PFSK-1 (cell line): ENCODE measurements around the gene C1GALT1C1. TPM values are rescaled to one million over a fixed set of nuclear protein-coding genes. Genes with fewer than 3 reads are reported as not detected.

Experiments used
- FOXP2 ChIP-seq: optimal IDR thresholded peaks from 2 replicates; pipeline ENCODE3; 2011; ENCODE audit warnings: borderline replicate concordance, control low read depth, inconsistent platforms; ENCODE audit not compliant: insufficient read depth; ENCODE audit errors: extremely low read length, extremely low read depth
- POLR2AphosphoS5 ChIP-seq: IDR thresholded peaks from 2 replicates; pipeline ENCODE4 v1.6.1; 2012; ENCODE audit warnings: low read depth, mild to moderate bottlenecking, control low read depth, low read length, moderate library complexity
- SIN3A ChIP-seq: IDR thresholded peaks from 2 replicates; pipeline ENCODE4 v1.6.1; 2012; ENCODE audit warnings: mild to moderate bottlenecking, low read length, moderate library complexity, borderline replicate concordance; ENCODE audit not compliant: insufficient read depth
- TAF1 ChIP-seq: IDR thresholded peaks from 2 replicates; pipeline ENCODE4 v1.6.1; 2012; ENCODE audit warnings: low read length, control low read depth, borderline replicate concordance; ENCODE audit not compliant: insufficient read depth
- polyA plus RNA-seq: library from polyadenylated mRNA; unstranded; fragments of >200 nt; gene quantifications from one replicate; pipeline ENCODE4 v1.2.1, GENCODE V29; 2012; ENCODE audit warnings: low read depth, missing spikeins; ENCODE audit not compliant: insufficient read length
- TF ChIP-seq, protein P1 (sequence below), 2 experiments: IDR thresholded peaks; 2 replicates each; pipeline versions ENCODE4 v1.6.1 to v1.8.0; 2011 to 2012; ENCODE audit warnings: low read depth in 2 of 2, low read length in 2 of 2, control low read depth in 1 of 2, inconsistent platforms in 1 of 2, mild to moderate bottlenecking in 1 of 2, moderate library complexity in 1 of 2; ENCODE audit not compliant: insufficient read depth in 1 of 2

C1GALT1C1 gene
- polyA plus RNA-seq: 9.2 TPM

DNA sequence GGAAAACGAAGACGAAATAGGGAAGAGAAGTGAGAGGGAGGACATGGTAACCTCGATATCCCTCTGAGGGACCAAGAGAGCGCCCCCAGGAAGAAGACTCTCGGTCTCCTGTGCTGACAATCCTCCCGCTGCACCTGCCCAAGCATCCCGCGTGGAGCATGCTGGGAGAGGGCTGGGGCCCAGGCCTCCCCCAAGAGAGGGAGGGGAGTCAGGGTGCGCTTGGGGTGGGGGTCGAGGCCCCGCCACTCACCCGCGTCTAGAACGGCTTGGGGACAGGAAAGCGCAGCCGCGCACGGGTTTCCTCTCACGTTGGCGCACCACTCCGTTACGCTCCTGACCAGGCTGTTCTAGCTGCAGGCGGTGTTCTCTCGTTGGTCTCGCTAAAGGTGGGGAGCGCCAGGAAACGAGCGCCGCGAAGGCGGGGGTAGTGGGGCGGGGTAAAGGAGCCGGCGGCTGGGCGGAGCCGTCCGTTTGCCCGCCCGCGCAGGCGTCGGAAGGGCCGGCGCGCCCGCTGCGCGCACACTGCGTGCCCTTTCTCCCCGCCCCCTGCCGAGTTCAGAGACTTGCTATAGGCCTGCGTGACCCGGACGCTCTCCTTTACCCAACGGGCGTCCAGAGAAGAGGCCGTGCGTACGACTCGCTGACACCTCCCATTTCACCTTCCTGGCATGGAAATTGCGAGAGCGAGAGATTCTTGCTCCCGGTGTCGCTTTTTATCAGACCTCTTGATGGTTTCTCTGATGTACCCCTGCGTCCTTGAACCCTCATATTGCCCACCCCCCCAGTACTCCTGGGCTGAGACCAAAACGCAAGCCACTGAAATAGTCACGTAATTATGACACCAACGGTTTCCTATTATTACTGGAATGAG is at the start of gene C1GALT1C1:
C1GALT1C1 (minus strand) TSS at position 388 of the 871 bp plus-strand sequence. CDS start 2,888 bp downstream, outside the sequence.
- peak; percentile 88 for TF ChIP-seq POLR2AphosphoS5
- TF ChIP-seq SIN3A: no peak

DNA sequence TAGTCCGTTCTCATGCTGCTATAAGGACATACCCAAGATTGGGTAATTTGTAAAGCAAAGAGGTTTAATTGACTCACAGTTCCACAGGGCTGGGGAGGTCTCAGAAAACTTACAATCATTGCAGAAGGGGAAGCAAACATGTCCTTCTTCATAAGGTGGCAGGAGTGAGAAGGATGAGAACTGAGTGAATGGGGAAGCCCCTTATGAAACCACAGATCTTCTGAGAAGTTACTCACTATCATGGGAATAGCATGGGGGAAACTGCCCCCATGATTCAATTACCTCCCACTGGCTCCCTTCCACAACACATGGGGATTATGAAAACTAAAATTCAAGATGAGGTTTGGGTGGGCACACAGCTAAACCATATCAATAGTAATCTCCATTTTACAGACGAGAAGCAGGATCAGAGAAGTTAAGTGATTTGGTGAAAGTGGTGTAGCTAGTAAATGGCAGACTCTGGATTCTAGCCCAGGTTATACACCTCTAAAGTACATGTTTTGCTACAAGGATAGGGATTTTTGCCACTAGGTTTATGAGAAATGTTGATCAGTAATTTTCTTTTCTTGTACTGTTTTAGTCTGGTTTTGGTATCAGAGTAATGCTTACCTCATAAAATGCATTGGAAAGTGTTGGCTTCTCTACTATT is 47.3 kb upstream of the C1GALT1C1 start:
- TF ChIP-seq POLR2AphosphoS5: no peak
- TF ChIP-seq, protein P1, sequence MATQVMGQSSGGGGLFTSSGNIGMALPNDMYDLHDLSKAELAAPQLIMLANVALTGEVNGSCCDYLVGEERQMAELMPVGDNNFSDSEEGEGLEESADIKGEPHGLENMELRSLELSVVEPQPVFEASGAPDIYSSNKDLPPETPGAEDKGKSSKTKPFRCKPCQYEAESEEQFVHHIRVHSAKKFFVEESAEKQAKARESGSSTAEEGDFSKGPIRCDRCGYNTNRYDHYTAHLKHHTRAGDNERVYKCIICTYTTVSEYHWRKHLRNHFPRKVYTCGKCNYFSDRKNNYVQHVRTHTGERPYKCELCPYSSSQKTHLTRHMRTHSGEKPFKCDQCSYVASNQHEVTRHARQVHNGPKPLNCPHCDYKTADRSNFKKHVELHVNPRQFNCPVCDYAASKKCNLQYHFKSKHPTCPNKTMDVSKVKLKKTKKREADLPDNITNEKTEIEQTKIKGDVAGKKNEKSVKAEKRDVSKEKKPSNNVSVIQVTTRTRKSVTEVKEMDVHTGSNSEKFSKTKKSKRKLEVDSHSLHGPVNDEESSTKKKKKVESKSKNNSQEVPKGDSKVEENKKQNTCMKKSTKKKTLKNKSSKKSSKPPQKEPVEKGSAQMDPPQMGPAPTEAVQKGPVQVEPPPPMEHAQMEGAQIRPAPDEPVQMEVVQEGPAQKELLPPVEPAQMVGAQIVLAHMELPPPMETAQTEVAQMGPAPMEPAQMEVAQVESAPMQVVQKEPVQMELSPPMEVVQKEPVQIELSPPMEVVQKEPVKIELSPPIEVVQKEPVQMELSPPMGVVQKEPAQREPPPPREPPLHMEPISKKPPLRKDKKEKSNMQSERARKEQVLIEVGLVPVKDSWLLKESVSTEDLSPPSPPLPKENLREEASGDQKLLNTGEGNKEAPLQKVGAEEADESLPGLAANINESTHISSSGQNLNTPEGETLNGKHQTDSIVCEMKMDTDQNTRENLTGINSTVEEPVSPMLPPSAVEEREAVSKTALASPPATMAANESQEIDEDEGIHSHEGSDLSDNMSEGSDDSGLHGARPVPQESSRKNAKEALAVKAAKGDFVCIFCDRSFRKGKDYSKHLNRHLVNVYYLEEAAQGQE (IDR thresholded peaks at IDR 0.05; ENCODE audit: insufficient read depth in 1 of 2, low read depth in 2 of 2, low read length in 2 of 2): no peak
- TF ChIP-seq TAF1: no peak
- no peak for TF ChIP-seq SIN3A
- TF ChIP-seq FOXP2: no peak

DNA sequence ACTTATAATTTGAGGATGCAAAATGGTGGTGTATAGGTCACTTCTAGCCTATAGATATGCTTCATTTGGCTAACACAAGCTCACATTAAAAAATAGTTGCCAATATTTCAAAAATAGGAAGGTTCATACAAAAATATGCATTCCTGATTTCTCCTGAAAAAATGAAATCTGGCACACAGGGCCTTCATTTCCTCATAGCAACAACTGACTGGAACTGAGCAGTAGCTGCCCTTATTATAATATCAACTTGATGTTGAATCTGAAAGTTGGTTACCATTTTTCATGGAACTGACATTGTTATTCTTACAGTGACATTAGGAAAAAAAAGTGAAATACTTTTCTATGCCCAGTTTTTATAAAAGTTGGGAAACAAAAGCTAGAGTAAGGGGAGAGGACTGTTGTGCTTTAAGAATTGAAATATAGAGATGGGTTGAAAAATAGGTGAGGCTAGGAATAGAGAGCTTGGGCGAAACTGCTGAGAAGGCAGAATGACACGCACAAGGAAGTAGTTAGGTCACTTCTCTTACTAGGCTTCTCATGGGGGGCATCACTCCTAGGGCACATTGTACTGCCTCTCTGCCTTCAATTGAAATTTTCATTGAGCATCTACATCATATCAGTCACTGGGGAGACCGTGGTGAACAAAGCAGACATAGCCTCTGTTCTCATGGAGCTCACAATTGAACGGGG is 43.1 kb upstream of the C1GALT1C1 start:
- TF ChIP-seq FOXP2 (no peak), POLR2AphosphoS5 (no peak), SIN3A (no peak), TAF1 (no peak)
- TF ChIP-seq, protein P1 (IDR thresholded peaks at IDR 0.05; ENCODE audit: insufficient read depth in 1 of 2, low read depth in 2 of 2, low read length in 2 of 2): no peak

DNA sequence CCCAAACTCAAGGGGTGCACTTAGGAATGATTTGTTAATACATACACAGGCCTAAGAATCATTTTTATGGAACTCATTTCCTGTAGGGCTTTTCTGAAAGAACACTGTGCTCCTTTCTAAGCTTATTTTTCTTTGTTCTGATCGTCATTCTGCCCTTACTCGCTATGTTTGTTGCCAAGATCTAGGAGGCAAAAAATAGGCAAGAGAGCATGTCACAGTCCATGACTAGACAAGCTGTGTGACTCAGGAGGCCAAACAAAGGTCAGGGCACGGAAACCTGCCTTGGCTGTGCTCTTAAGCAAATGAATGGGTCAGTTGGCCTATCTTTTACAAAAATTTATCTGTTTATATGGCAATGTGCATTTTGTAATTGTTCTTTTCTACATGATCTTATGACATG is 42.5 kb upstream of the C1GALT1C1 start:
- TF ChIP-seq POLR2AphosphoS5: no peak
- TF ChIP-seq SIN3A: no peak
- no peak for TF ChIP-seq FOXP2
- TF ChIP-seq, protein P1 (IDR thresholded peaks at IDR 0.05; ENCODE audit: insufficient read depth in 1 of 2, low read depth in 2 of 2, low read length in 2 of 2): no peak
- TF ChIP-seq TAF1: no peak

DNA sequence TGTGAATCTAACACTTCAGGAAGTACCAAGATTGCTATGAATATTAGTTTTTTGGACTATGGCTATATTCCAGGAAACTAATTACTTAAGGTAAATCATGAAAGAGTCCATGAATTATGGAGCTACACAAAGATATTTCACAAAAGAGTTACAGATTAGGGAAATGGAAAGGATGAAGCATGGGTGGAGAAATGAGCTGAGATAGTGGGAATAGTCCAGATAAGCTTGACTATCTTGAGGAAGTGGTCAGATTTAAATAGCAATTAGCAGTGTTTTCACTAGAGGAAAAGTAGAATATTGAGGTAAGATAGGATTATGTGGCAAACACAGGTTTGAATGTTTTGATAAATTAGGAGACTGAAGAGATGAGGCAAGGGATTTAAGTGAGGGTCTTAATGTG is 42.1 kb upstream of the C1GALT1C1 start:
- no peak for TF ChIP-seq TAF1
- TF ChIP-seq POLR2AphosphoS5: no peak
- TF ChIP-seq SIN3A: no peak
- TF ChIP-seq FOXP2: no peak
- TF ChIP-seq, protein P1 (IDR thresholded peaks at IDR 0.05; ENCODE audit: insufficient read depth in 1 of 2, low read depth in 2 of 2, low read length in 2 of 2): no peak
